Measurements from ENCODE around the gene MRPL49.

MRPL49 gene

GRCh38 chr11:65120831-65121230 lies 1.3 kb upstream of the MRPL49 start:
- ATAC-seq: no peak
- TF ChIP-seq ARNTL (CRISPR knock-in tag; IDR thresholded peaks at IDR 0.05; ENCODE audit: borderline replicate concordance, low read depth) (no peak), POU6F1 (CRISPR knock-in tag; IDR thresholded peaks at IDR 0.05; ENCODE audit: borderline replicate concordance, low read depth) (no peak), PATZ1 (CRISPR knock-in tag; IDR thresholded peaks at IDR 0.05; ENCODE audit: borderline replicate concordance) (no peak), PPARA (CRISPR knock-in tag; IDR thresholded peaks at IDR 0.05; ENCODE audit: borderline replicate concordance) (no peak), OSR1 (CRISPR knock-in tag; IDR thresholded peaks at IDR 0.05) (no peak), ESRRG (CRISPR knock-in tag; IDR thresholded peaks at IDR 0.05) (no peak), TOX (CRISPR knock-in tag; IDR thresholded peaks at IDR 0.05; ENCODE audit: borderline replicate concordance) (no peak), RARB (CRISPR knock-in tag; IDR thresholded peaks at IDR 0.05) (no peak), GLIS3 (CRISPR knock-in tag; IDR thresholded peaks at IDR 0.05) (no peak), TSHZ2 (CRISPR knock-in tag; IDR thresholded peaks at IDR 0.05) (no peak), ISL1 (CRISPR knock-in tag; IDR thresholded peaks at IDR 0.05) (no peak), CSRNP3 (CRISPR knock-in tag; IDR thresholded peaks at IDR 0.05) (no peak), CSDC2 (CRISPR knock-in tag; IDR thresholded peaks at IDR 0.05) (no peak), ZFP30 (CRISPR knock-in tag; IDR thresholded peaks at IDR 0.05) (no peak), TCF4 (CRISPR knock-in tag; IDR thresholded peaks at IDR 0.05; ENCODE audit: borderline replicate concordance) (no peak)

GRCh38 chr11:65121447-65121864 lies 665 bp upstream of the MRPL49 start:
- no peak for TF ChIP-seq CSDC2 (CRISPR knock-in tag; IDR thresholded peaks at IDR 0.05)
- TF ChIP-seq ARNTL (CRISPR knock-in tag; IDR thresholded peaks at IDR 0.05; ENCODE audit: borderline replicate concordance, low read depth): no peak
- TF ChIP-seq TSHZ2 (CRISPR knock-in tag; IDR thresholded peaks at IDR 0.05): no peak
- no peak for ATAC-seq

- ATAC-seq: no peak
- TF ChIP-seq ZC3H10 (CRISPR knock-in tag; IDR thresholded peaks at IDR 0.05) (no peak), POU6F1 (CRISPR knock-in tag; IDR thresholded peaks at IDR 0.05; ENCODE audit: borderline replicate concordance, low read depth) (no peak), CSRNP3 (CRISPR knock-in tag; IDR thresholded peaks at IDR 0.05) (no peak), GLIS3 (CRISPR knock-in tag; IDR thresholded peaks at IDR 0.05) (no peak), CSDC2 (CRISPR knock-in tag; IDR thresholded peaks at IDR 0.05) (no peak), ZNF8 (CRISPR knock-in tag; IDR thresholded peaks at IDR 0.05) (no peak), CREB5 (CRISPR knock-in tag; IDR thresholded peaks at IDR 0.05; ENCODE audit: low read depth) (no peak), ZNF70 (CRISPR knock-in tag; IDR thresholded peaks at IDR 0.05) (no peak), SNAI2 (CRISPR knock-in tag; IDR thresholded peaks at IDR 0.05) (no peak)
These were observed 2.5 kb downstream of the MRPL49 start for GRCh38 chr11:65124480-65125196.
